GM21737 (cell line): Measurements from ENCODE around the gene SREBF2.

Source experiments
- ATAC-seq: cut with Tn5 transposase; IDR thresholded peaks from one replicate; pipeline ENCODE4 v1.9.1; 2021; ENCODE audit warnings: mild to moderate bottlenecking, moderate library complexity; ENCODE audit not compliant: unreplicated experiment

The SREBF2 gene

DNA sequence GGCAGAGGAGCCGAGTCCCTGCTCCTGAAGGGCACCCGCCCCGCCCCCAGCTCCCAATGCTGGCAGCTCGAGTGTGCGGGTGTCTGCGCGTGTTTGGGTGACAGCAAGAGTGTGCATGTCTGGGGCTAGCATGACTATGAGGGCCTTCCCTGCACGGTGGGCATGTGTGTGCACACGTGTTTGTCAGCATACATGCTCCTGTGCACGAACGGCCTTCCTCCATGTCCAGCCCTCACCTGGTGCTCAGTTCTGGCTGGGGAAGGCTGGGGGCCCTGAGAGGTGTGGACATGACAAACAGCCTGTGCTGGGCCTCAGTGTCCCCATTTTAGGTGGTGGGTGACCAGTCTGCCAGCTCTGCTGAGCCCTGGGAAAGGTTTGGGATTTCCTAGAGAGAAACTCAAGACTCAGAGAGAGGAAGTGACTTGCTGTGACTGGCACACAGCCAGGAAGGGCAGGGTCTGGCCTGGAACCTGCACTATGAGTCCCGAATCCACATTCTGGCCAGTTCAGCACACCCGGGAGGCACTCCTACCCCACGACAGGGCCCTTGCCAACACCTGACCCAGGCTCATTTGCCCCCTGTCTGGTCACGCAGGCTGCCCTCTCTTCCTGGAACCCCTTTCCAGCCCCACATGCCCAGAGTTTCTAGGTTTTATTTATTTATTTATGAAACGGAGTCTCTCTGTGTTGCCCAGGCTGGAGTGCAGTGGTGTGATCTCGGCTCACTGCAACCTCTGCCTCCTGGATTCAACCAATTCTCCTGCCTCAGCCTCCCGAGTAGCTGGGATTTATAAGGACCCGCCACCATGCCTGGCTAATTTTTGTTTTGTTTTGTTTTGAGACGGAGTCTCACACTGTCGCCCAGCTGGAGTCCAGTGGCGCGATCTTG is 85.2 kb downstream of the SREBF2 start:
- no peak for ATAC-seq

DNA sequence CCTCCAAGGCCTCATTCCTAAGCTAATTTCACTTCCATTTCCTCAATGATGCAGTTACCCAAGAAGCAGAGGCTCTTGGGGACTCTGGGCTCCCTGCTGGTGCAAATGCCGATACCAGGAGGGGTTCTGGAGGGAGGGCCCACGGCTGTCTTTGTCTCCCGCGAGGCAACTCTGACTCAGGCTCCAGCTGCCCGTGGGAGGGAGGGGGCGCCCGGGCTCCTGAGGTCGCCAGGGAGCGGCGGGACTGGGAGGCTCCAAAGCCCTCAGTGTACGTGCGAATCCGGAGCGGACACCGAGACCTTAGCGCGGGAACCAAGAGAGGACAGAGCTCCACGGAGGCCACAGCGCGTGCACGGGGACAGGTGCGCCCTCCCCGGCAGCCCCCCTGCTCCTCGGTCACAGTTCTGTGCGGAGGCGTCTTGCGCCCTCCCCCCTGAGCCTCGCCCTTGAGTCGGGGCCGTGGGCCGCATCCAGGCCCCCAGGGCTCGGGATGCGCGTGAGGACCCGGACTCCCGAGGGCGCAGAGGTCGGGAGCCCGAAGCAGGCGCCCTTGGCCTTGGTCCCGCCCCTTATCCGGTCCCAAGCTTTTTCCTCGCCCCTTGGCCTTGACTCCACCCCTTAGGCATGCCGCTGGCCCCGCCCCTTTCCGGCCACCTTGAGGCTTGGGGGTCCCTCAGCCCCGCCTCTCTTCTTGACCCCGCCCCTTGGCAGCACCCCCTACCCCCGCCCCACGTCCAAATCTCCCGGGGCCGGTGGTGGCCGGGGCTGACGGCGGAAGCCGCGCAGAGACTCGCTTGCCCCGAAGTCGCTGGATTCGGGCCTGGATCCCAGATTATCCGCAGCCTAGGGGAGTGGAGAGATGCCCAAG is 86.7 kb downstream of the SREBF2 start:
- peak; percentile 46 for ATAC-seq

DNA sequence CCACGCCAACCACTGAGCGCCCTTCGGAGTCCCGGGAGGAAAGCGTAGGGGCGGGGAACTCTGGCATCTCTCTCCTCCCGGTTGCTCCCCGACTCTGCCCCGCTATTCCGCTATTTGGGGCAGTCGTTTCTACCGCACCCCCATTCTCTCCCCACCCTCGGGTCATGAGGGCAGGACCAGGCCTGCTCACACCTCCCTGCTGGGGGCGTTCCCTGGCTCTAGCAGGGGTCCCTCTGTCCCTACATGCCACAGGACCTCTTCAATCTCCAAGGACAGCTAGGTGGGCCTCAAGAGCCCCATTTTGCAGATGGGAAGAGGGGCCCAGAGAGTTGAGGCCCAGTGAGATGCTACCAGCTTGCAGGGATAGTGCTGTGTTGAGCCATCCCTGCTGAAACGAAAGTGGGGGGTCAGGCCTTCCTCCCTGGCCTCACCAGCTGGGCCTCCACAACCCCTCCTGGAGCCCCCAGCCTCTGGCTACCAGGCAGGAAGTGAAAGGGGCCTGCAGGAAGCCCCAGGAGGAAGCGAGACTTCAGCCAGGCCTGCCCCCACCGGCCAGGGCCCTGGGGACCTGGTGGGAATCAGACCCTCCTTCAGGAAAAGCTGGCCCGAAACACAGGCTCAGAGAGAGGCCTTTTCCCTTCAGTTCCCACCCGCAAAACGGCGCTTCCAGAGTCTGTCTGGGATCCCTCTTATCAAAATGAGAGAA is 87.5 kb downstream of the SREBF2 start:
- peak; percentile 20 for ATAC-seq

DNA sequence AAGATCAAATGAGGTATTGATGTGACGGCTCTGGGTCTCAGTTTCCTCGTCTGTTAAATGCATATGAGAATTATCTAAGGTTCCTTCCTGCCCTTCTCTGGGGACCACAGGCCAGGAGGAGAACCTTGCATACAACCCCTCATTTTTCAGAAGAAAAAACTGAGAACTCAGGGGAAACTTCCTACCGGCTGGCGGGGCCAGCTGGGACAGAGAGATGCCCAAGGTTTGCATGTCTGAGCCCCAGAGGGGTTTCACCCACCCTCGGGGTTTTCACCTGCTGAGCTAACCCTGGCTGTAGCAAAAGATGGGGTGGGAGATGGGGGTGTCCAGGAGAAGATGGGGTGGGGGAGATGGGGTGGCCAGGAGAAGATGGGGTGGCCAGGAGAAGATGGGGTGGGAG is 89.4 kb downstream of the SREBF2 start:
- no peak for ATAC-seq

DNA sequence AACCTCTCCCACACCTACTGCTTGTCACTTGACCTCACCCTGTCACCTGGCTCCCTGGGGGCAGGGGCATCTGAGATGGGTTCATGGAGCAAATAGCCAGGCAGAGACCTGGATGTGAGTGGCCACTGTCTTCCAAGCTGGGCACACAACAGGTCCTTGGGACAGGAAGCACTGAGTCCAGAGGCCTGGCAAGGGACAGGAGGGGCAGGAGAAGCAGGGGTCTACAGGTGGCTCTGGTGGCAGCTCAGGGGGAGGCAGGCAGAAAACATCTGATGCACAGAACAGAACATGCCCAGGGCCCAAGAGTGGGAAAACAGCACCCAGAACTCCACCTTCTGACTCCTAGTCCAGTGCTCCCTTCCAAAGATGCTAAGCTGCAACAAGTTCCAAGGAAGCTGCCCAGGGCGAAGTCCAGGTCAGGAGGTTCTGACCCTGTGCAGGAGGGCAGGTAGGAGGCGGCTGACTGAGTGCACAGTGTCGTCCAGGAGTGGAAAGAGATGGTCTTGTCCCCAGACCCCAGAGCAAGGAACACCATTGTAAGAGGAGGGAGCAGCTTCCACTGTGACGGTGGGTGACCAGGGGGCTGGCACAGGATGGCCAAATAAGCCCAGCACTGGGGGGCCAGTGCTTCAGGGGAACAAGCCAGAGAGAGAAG is 90.2 kb downstream of the SREBF2 start:
- ATAC-seq: no peak

DNA sequence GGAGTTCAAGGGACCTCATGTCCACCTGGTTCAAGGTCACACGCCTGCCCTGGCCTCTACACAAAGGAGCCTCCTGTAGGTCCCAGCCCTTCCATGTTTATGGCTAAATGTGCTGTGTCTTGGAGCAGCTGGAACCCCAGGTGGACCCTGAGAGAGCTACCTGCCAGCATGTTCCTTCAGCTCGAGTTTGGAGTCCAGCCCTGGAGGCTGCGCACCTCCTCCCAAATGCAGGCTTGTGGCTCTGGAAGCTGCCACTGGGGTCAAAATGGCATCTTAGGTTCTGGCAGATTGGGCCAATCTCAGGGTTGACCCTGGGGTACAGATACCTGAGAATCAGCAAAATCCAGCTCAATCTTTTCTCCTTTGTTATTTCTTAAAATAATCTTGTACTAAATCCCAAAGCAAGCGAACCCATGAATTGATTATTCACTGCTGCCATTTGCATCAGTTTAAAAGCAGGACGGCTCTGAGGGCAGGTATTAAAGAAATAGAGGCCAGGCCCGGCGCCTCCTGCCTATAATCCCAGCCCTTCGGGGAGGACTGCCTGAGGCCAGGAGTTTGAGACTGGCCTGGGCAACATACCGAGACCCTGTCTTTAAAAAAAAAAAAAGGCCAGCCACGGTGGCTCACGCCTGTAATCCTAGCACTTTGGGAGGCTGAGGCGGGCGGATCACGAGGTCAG is 90.8 kb downstream of the SREBF2 start:
- no peak for ATAC-seq

DNA sequence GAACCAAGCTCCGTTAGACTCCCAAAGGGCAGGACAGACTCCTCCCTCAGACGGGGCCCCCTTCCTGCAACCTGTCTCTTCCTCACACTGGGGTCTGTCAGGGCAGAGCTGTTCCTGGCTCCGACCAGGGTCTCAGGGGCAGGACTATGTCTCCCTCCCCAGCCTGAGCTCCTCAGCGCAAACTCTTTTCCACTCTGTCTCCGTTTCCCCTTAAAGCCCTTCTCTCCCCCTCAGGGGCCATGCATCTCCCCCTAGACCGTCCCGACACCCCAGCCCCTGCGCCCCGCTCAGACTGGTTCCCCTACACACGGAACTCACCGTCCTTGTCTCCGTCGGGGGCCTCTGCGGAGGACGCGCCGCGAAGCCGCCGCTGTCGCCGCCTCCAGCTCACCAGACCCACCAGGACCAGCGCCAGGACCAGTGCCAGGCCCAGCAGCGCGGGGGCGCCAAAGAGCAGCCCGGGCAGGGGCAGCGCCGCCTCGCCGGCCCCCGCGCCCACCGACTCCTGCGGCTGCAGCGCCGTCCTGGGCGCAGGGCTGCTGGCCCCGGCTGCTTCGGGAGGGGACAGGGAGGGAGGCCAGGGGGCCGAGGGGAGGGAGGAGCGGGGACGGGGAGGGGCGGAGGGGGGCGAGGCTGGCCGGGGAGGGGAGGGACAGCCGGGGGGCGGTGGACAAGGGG is 93.0 kb downstream of the SREBF2 start:
- ATAC-seq: no peak

DNA sequence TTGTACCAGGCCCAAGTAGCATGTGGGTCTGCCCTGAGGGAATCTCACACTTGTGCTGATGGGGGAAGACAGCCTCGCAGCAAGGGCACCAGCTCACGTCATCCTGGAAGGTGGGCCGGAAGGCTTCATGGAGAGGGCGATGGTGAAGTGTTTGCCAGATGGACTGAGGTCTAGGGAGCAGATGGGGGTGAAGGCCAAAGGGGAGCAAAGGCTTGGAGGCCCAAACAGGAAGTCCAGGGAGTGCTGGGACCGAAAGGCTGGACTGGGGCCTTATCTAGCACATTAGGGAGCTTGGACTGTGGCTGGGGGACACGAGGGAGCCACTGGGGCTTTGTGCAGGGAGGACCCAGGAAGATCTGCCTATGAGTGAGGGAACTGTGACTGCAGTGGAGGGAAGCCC is 94.9 kb downstream of the SREBF2 start:
- no peak for ATAC-seq

DNA sequence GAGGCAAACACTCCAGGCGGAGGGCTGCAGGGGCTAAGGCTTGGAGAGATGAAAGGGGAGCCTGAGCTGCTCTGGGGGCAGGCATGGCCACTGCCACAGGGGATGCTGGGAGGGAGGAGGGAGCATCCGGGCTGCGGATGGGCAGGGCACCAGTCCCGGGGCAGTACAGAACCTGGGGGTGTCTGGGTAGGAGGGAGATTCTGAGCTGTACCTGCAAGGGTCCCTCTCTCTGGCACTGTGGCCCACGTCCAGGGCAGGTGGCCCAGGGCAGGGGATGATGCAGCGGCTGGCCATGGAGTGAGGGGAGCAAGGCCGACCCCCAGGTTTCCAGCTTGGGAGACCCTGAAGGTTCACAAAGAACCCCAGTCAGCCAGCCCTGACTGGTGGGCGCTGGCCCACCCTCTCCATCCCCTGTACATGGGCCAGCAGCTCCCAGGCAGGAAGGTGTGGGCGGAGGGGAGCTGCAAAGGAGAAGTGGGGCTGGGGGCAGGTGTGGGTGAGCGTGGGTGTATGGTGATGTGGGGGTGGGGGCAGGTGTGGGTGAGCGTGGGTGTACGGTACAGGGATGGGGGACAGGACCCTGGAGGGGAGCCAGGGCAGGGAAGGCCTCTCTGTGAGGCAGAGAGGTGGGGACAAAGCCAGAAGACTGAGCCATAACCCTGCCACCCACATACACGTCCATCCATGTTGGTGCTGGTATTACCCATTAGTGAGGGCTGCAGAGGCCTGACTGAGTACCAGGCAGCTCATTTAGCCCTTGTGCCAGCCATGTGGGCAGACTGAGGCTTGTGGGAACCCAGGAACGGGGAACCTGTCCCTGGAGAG is 95.9 kb downstream of the SREBF2 start:
- no peak for ATAC-seq

DNA sequence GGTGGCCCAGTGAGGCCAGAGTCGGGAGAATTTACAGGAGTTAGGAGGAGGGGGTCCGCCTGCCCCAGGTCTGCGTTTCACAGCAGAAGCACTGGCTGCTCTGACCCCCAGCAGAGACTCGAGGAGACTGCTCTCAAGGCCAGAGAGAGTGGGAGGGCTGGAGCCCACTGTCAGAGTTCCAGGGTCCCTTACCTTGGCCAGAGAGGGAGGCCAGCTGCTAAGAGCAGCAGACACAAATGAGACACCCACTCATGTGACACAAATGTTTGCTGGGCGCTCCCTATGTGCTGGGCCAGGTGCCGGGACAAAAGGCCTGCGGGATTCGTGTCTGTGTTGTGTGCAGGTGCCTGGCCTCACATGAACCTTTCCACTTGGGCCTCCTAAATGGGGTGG is 96.5 kb downstream of the SREBF2 start:
- ATAC-seq: no peak

DNA sequence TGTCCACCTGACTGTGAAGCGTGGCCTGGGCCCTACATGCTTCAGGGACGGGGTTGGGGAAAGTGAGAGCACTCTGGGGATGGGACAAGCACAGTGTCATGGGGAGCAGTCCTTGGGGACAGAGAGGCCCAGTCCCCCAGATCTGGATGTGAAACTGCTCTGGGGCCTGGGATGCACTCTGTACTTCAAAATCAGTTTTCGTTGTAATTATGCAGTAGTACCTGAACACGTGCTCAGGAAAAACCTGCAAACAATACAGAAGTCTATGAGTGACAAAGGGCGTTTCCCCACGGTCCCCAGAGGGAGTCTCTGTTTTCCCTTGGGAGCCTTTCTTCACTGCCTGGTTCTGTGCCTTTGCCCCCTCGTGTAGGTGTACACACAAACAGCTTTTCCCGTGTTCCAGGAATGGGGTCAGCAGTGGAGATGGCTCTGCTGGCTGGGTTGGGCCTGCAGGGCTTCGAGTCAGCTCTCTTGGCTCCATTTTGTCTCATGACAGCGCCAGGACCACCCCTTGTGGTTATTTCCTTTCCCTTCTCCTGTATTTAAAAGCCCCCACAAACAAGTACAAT is 98.9 kb downstream of the SREBF2 start:
- ATAC-seq: no peak

DNA sequence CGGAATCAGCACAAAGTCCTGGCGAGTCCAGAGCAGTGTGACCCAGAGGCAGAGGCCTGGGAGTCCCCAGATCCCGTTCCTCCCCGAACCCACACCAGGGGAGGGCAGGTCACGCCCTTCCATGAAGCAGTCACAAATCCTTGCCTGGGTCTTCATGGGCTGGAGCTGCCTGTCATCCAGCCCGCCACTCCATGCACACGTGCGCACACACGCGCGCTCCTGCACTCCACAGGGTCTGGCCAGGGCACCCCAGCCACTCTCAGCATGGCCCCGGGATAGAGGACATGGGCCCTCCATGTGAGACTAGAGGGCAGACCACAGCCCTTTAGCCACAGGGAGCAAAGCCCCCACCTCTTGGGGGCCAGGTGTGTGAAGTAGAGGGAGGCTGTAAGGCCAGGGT is 99.4 kb downstream of the SREBF2 start:
- ATAC-seq: no peak

DNA sequence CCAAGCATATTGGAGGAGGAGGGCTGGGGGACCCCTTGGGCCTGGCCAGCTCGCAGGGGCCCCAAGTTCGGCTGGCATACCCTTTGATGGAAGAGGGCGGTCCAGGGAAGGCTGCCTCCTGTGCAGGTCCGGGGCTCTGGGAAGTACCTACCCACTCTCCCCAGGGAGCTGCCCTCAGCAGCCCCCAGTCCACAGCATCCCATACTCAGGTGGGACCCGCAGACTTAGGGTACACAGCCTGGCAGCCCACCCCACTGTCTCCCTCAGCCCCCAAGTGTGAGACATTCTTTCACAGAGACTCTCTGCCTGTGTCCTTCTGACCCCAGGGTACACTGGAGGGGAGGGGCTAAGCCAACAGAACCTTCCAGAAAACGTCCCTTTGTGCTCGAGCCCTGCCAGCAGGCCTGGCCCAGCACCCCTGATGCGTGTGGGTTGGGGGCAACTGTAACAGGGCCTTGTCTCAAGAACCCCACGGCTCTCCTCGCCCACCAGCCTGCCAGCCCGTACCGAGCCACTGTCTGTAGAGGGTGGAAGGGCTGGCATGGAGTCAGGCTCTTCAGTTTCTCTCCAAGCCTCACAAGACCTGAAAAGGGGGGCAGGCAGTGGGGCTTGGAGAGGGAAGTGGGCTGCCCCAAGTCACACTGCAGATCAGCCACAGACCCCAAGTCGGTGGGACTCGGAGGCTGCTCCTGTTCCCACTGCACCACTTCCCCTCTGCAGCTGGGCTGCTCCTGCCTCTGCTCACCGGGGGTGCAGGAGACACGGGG is 100.7 kb downstream of the SREBF2 start:
- no peak for ATAC-seq

DNA sequence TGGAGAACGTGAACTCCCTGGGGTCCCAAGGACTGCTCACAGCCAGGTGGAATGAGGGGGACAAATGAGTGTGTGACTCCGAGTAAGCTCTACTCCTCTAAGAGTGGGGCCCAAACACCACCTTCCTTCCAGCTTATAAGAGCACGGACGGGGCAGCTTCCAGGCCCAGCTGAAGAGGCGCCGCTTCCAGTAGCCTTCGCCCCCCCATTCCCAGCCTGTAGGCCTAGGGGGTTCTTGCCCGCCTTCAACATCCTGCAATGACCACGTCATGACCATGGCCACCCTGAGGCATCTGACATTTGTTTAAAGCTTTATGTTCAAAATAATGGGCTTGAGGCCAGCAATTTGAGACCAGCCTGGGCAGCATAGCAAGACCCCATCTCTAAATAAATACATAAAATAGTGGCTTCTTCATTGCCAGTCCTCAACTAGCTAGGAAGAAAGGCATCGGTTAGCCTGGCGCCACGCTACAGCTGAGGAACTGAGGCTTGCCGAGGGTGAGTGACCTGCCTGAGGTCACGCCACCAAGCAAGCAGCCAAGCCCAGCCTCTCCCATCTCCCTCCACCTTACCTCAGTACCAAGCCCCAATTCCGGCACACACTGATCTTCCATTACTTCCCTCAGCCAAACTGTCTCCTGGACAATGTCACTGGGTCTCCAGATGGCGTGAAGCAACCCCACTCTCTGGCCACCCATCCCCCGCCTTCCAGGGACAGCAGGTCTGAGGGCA is 101.5 kb downstream of the SREBF2 start:
- no peak for ATAC-seq

DNA sequence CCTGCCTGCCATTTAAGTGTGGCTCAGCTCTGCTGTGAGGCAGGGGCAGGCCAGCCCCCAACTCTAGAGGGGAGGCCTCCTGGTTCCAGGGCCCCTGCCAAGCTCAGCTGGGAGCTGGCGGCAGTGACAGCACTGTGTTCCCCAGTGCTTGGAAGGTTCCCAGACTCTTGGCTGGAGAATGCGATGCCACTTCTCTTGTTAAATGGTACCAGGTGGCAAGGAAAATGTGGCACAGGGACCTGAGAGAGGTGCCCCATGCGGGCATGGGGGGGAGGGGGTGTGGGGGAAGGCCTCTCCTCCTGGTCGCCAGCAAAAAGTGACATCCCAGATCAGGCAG is 102.1 kb downstream of the SREBF2 start:
- no peak for ATAC-seq

DNA sequence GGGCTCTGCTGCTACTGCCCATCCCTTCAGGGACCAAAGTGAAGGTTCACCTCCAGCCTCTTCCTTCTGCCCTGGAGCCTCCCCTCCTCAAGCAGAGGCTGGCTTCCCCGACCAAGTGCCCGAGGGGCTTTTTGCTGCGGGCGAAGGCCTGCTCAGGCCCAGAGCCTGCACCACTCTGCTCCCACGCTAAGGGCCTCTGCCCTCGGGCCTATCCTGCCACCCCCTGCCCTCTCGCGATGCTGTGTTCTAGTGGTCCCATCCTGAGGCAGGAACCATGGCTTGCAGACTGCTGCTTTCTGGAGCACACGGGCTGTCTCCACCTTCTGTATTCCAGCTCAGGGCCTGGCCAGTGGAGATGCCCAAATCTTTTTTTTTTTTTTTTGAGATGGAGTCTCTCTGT is 102.6 kb downstream of the SREBF2 start:
- ATAC-seq: no peak

DNA sequence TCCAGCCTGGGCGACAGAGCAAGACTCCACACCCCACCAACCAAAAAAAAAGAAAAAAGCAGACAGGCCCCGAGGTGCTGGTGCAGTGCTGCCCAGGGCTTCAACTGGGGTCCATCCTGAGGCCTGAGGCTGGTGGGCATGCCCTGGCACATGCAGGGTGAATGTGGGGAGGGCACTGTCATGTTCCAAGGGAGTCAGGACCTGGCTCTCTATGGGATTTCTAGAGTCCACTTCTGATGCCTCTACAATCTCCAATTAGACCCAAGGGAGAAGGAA is 103.9 kb downstream of the SREBF2 start:
- ATAC-seq: no peak
